HG03378 (cell line): ENCODE measurements around the gene SPATA2.
"Not testable (repeated sequence)": the region's sequence is repeated elsewhere in the genome, so short reads cannot be mapped to it uniquely, and the experiment has no call there.

ENCODE experiments used
- ATAC-seq: cut with Tn5 transposase; IDR thresholded peaks from one replicate; pipeline ENCODE4 v1.9.1; 2021; ENCODE audit warnings: mild to moderate bottlenecking, moderate library complexity; ENCODE audit not compliant: unreplicated experiment

Gene SPATA2

DNA sequence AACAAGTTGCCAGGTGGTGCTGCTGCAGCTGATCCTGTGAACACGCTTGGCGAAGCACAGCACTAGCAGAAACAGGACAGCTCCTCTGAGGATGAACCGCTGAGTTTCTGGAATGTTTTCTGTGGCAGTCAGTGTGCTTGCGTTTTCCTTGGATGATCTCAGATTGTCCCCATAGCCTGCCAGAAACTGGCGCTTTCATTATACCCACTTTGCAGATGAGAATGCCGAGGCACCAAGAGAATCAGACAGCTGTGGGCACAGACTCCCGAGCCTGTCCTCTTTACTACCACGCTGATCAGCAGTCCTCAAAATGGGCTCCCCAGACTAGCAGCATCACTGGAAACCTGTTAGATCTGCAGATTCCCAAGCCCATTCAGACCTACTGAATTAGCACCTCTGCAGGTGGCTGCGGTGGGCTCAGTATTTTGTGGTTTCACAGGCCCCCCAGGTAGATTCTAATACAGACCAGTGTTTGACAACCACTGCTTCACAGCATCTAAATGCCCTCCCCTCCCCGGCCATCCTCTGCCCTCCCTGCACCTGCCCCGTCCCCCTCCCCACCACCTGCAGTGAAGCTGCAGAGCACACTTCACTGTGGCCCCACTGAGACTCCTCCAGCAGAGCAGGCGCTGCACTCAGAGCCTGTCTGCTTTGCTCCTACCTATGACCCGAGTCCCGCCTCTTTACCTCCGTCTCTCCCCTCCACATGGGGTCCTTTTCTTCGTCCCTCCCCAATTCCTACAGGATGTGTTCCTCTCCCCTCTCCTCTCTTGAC, 29.6 kb downstream of the SPATA2 start:
- ATAC-seq = no peak

GRCh38 chr20:49883246-49883802, 32.0 kb downstream of the SPATA2 start:
- no peak for ATAC-seq

GRCh38 chr20:49882171-49882970, 33.0 kb downstream of the SPATA2 start:
- no peak for ATAC-seq

GRCh38 chr20:49880724-49881445, 34.4 kb downstream of the SPATA2 start:
- ATAC-seq = no peak

DNA sequence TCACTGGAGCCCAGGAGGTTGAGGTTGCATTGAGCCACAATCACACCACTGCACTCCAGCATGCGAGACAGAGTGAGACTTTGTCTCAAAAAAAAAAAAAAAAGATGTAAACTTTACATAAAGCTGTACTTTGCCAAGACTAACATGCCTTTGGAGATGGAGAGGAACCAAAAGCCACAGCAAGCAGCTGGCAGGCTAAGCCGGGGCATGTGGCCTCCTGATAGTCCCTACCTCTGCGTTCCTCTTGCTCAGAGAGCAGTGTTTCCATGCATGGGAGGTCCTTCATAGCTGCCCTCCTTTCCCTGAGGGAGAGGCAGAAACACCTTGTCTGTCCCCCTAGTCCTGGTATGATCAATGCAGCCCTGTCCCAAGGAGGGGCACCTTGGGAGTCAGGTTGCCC, 35.2 kb downstream of the SPATA2 start:
- no peak for ATAC-seq

DNA sequence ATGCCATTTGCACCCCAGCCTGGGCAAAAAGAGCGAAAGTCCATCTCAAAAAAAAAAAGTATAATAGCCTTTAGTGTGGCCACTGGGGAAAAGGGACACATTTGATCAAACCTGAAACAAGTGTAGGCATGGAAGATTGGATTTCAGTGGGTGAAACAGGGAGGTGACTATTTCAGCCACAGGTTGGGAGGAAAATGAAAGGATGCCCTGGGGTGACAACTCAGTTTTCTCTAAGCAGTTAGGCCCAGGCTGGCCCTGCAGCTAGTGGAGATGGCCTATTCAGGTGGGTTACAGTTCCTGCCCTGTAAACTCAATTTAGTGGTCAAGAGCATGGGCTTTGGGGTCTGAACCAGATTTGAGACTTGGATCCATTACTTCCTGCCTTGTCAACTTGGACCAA, 36.4 kb downstream of the SPATA2 start:
- no peak for ATAC-seq

DNA sequence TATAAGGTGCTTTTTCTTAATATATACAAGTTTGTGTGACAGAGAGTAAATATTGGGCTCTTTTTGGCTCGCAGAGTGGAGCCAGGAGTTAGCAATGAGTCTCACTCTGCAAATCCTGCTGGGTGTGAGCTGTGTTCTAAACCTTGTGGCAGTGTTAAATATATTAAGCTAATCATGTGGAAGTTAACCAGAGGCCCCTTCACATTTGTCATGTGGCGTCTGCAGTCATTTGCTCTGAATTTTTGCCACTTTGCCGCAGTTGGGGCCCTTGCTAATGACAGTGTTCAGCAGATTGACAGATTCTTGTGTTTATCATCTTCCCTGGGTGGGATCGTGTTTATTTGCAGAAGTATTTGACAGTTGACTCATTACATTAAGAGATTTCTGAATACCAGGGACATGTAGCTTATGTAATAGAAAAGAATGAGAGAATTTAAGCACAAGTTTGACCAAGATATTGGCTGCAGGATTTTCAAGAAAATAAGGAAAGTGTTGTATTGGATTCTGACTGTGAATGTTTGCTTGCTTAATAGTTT, 37.9 kb downstream of the SPATA2 start:
- no peak for ATAC-seq

- no peak for ATAC-seq
Observed at GRCh38 chr20:49874696-49875095, 40.6 kb downstream of the SPATA2 start.

DNA sequence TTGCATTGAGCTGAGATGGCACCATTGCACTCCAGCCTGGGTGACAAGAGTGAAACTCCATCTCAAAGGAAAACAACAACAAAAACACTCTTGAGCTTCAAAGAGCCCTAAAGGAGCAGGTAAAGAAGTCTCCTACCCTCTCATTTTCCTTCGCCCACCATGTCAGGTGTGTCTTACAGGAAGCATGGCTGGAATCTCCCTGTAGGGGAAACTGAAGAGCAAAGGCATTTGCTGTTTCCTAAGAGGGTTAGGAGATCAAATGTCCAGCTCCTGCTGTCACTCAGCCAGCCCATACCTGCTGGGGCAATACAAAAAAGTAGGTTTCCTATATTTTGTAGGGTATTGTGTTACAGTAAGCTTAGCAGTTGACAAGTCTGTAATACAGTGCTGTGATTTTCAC, 43.3 kb downstream of the SPATA2 start:
- no peak for ATAC-seq

DNA sequence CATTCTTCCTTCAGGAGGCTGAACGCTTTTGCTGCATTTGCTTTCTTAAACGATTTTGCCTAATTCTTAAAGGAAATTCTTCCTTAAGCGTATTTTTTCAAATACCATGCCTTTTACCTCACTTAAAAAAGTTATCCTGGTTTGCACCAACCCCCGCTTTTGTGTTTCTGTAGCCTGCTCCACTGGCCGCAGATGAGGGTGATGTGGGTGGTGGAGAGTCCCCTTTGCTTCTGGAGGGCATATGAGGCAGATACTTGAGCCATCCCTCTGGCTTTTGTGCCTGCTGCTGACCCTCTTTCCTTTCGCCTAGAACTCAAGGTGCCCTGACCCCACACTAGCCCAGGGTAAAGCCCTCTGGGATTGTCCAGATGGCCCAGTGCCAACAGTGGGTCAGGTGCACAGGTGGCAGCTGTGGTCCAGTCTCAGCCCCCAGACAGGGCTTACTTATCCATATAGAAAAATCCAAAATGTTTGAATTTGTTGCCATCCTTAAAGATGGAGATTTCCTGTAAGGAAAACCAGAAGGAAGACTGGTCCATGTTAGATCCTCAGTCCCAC, 43.9 kb downstream of the SPATA2 start:
- ATAC-seq = no peak

GRCh38 chr20:49870261-49870660, 45.1 kb downstream of the SPATA2 start:
- ATAC-seq = no peak

GRCh38 chr20:49868964-49869363, 46.4 kb downstream of the SPATA2 start:
- ATAC-seq = no peak

DNA sequence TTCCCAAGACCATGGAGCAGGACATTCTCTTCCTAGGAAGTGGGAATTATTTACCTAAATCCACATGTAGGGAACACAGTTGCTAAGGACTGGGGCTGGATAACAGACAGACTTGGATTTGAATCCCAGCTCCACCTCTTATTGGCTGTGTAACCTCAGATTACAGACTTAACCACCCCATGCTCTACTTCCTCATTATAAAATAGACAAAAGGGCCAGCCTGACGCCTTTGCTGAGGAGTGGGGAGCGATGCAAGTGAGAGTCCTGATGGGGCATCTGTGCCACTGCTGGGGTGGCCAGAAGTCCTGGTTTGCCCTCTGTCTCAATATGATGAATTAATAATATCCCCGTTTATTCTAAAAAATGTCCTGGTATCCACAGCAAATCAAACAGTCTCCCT, 46.8 kb downstream of the SPATA2 start:
- no peak for ATAC-seq

- no peak for ATAC-seq
Observed at GRCh38 chr20:49867453-49868215, 47.7 kb downstream of the SPATA2 start.

DNA sequence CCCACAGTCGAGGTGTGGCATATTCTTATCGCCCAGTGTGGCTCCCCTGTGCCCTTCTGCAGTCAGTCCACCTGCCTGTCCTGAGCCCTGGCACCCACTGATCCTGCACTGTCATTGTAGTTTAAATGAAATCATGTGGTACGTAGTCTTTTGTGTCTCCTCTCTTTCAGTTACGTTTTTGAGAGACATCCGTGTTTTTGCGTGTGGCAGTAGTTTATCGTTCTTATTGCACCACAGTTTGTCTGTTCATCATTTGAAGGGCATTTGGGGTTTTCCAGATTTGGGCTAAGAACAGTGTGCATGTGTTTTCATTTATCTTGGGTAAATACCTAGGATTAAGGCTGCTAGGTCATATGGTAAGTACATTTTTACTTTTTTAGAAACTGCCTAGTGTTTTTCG, 49.3 kb downstream of the SPATA2 start:
- no peak for ATAC-seq

- ATAC-seq = no peak
Observed at GRCh38 chr20:49865559-49865958, 49.8 kb downstream of the SPATA2 start.

GRCh38 chr20:49863666-49864065, 51.7 kb downstream of the SPATA2 start:
- no peak for ATAC-seq

- ATAC-seq = no peak
Observed at GRCh38 chr20:49862607-49863200, 52.6 kb downstream of the SPATA2 start.

DNA sequence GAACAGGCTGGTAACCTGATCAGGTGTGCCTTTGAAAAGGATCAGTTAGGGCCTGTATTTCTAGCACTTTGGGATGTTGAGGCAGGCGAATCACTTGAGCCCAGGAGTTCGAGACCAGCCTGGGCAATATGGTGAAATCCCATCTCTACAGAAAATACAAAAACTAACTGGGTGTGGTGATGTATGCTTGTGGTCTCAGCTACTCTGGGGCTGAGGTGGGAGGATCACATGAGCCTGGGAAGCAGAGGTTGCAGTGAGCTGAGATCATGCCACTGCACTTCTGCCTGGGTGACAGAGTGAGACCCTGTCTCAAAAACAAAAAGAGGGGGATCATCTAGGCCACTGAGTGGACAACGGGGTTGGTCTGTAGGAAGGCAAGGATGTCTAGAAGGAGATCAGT, 54.1 kb downstream of the SPATA2 start:
- not testable (repeated sequence) for ATAC-seq

DNA sequence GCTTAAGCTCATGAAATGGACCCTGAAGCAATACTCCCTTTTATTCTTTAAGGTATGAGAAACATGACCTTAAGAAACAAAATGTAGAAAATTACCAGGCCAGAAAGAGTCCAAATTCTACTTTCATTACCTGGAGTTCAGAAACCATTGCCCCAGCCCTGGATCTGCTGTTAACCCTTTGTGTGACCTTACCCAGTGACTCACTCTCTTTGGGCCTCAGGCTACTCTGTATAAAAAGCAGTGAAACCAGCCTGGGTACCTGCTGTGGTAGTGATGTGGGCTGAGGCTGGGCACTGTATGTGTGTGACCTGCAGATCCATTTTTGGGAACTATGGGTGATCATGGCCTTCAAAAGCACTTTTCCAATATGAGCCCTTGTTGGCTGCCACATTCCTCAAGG, 55.5 kb downstream of the SPATA2 start:
- no peak for ATAC-seq
